ENCODE measurements around the gene ENOX1.

Gene ENOX1

GRCh38 chr13:43574605-43575004 lies 212.2 kb downstream of the ENOX1 start:
- DNase-seq (ENCODE audit: extremely low spot score), result no peak
- TF ChIP-seq SP1 (IDR thresholded peaks at IDR 0.05) (no peak), BHLHE40 (IDR thresholded peaks at IDR 0.05; ENCODE audit: borderline replicate concordance) (no peak), ZNF384 (IDR thresholded peaks at IDR 0.05) (no peak), ARNT (IDR thresholded peaks at IDR 0.05) (no peak), FOXK2 (IDR thresholded peaks at IDR 0.05) (no peak), L3MBTL2 (conservative IDR thresholded peaks at IDR 0.05) (no peak), SUZ12 (IDR thresholded peaks at IDR 0.05) (no peak), ELF4 (IDR thresholded peaks at IDR 0.05) (no peak), FOXA1 (IDR thresholded peaks at IDR 0.05) (no peak), LEF1 (IDR thresholded peaks at IDR 0.05; ENCODE audit: borderline replicate concordance) (no peak), NFRKB (IDR thresholded peaks at IDR 0.05) (no peak)
- TF ChIP-seq, protein P1, sequence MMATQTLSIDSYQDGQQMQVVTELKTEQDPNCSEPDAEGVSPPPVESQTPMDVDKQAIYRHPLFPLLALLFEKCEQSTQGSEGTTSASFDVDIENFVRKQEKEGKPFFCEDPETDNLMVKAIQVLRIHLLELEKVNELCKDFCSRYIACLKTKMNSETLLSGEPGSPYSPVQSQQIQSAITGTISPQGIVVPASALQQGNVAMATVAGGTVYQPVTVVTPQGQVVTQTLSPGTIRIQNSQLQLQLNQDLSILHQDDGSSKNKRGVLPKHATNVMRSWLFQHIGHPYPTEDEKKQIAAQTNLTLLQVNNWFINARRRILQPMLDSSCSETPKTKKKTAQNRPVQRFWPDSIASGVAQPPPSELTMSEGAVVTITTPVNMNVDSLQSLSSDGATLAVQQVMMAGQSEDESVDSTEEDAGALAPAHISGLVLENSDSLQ (IDR thresholded peaks at IDR 0.05), result no peak
- ChIA-PET CTCF (no interaction called here), POLR2A (no interaction called here)

- TF ChIP-seq L3MBTL2 (conservative IDR thresholded peaks at IDR 0.05), result no peak
- TF ChIP-seq BHLHE40 (IDR thresholded peaks at IDR 0.05; ENCODE audit: borderline replicate concordance), result no peak
- no peak for TF ChIP-seq LEF1 (IDR thresholded peaks at IDR 0.05; ENCODE audit: borderline replicate concordance)
- TF ChIP-seq CTBP1 (IDR thresholded peaks at IDR 0.05; ENCODE audit: borderline replicate concordance), result no peak
- no peak for TF ChIP-seq ELF4 (IDR thresholded peaks at IDR 0.05)
- no peak for TF ChIP-seq FOXA1 (IDR thresholded peaks at IDR 0.05)
- CTCF ChIA-PET, result no interaction called here
- DNase-seq (ENCODE audit: extremely low spot score), result no peak
- POLR2A ChIA-PET, result no interaction called here
Measured at GRCh38 chr13:43573802-43574514, 212.8 kb downstream of the ENOX1 start.

- ChIA-PET POLR2A (no interaction called here), CTCF (no interaction called here)
- DNase-seq (ENCODE audit: extremely low spot score), result no peak
- TF ChIP-seq SP1 (IDR thresholded peaks at IDR 0.05) (no peak), SUZ12 (IDR thresholded peaks at IDR 0.05) (no peak), ZNF384 (IDR thresholded peaks at IDR 0.05) (no peak), HDGF (IDR thresholded peaks at IDR 0.05; ENCODE audit: borderline replicate concordance) (no peak), FOXA1 (IDR thresholded peaks at IDR 0.05) (no peak)
Measured at GRCh38 chr13:43573361-43573740, 213.4 kb downstream of the ENOX1 start.

DNA sequence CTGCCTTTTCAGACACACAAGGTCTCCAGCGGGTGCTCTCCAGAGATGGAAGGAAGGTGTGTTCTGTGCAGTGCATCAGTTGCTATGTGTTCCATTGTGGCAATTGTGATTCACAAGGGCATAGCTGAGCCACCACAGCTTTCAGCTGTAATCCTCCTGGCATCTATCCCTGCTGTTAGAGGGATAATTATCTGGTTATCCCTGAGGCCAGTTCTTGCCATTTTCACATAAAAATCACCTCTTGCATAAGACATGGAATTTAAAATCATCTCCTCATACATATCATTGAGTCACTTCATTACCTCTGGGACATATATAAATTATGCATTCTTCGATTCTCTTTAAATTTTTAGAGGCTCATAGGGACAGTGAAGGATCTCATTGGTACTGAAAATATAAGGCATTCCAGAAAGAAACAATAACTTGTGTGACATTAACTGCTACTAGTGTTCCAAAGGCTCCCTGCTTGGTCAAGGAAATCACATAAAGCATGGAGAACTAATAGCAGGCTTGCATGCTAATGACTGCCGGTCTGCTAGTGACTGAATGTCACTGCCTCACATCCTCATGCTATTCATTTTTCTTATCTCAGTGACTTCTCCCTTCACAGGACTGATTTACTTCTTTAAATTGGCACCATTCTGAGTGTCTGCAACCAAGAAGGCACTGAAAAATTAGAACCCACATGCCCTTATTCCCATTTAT lies 214.0 kb downstream of the ENOX1 start:
- no peak for DNase-seq (ENCODE audit: extremely low spot score)
- TF ChIP-seq NFRKB (IDR thresholded peaks at IDR 0.05) (no peak), SP1 (IDR thresholded peaks at IDR 0.05) (no peak), HDGF (IDR thresholded peaks at IDR 0.05; ENCODE audit: borderline replicate concordance) (no peak), BHLHE40 (IDR thresholded peaks at IDR 0.05; ENCODE audit: borderline replicate concordance) (no peak), SUZ12 (IDR thresholded peaks at IDR 0.05) (no peak), ELF4 (IDR thresholded peaks at IDR 0.05) (no peak), LEF1 (IDR thresholded peaks at IDR 0.05; ENCODE audit: borderline replicate concordance) (no peak), TARDBP (IDR thresholded peaks at IDR 0.05) (no peak), FOXA1 (IDR thresholded peaks at IDR 0.05) (no peak), ARNT (IDR thresholded peaks at IDR 0.05) (no peak), L3MBTL2 (conservative IDR thresholded peaks at IDR 0.05) (no peak)
- TF ChIP-seq, protein P1 (IDR thresholded peaks at IDR 0.05), result no peak
- POLR2A ChIA-PET, result no interaction called here
- CTCF ChIA-PET, result no interaction called here

DNA sequence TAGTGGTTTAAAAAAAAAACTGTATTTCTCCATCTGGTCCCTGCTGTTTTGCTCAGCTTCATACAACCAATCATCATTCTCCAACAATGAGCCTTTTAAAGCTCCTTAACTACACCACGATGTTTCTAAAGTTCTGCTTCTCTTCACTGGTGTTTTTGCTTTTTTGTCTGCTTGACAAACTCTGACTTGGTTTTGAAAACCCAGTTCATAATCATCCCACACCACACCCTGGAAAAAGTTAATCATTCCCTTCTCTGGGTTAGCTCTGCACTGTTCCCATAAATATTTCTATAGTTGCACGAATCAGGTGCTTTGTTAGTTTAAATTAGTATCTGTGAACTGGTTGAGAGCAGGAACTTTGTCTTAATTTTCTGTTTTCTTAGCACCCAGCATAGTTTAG lies 217.1 kb downstream of the ENOX1 start:
- ChIA-PET CTCF (no interaction called here), POLR2A (no interaction called here)
- no peak for TF ChIP-seq HDGF (IDR thresholded peaks at IDR 0.05; ENCODE audit: borderline replicate concordance)
- TF ChIP-seq SUZ12 (IDR thresholded peaks at IDR 0.05), result no peak
- TF ChIP-seq, protein P1 (IDR thresholded peaks at IDR 0.05), result no peak
- no peak for TF ChIP-seq L3MBTL2 (conservative IDR thresholded peaks at IDR 0.05)
- no peak for TF ChIP-seq LEF1 (IDR thresholded peaks at IDR 0.05; ENCODE audit: borderline replicate concordance)
- no peak for TF ChIP-seq BHLHE40 (IDR thresholded peaks at IDR 0.05; ENCODE audit: borderline replicate concordance)
- TF ChIP-seq ZNF384 (IDR thresholded peaks at IDR 0.05), result no peak
- no peak for TF ChIP-seq FOXK2 (IDR thresholded peaks at IDR 0.05)
- DNase-seq (ENCODE audit: extremely low spot score), result no peak

DNA sequence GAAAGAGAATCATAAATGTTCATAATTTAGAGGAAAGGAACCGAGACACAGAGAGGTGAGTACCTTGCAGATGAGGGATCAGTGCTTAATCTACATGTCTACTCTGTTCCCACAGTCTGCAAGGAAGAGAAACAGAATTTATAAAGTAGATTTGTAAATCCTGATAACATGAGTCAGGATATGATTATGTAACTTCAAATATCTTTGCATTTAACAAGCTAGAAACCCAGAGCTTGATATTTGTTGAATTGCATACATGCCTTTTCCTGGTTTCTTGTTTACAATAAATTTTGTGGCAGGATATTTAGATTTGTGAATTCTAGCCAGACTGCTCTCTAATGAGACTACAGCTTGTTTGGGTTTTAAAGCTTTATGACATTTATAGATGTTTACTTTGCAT lies 219.2 kb downstream of the ENOX1 start:
- CTCF ChIA-PET, result no interaction called here
- POLR2A ChIA-PET, result no interaction called here
- DNase-seq (ENCODE audit: extremely low spot score), result no peak
- no peak for TF ChIP-seq HDGF (IDR thresholded peaks at IDR 0.05; ENCODE audit: borderline replicate concordance)
- no peak for TF ChIP-seq NFRKB (IDR thresholded peaks at IDR 0.05)
- no peak for TF ChIP-seq SUZ12 (IDR thresholded peaks at IDR 0.05)
- no peak for TF ChIP-seq FOXM1 (IDR thresholded peaks at IDR 0.05; ENCODE audit: borderline replicate concordance)
- no peak for TF ChIP-seq TARDBP (IDR thresholded peaks at IDR 0.05)
- TF ChIP-seq L3MBTL2 (conservative IDR thresholded peaks at IDR 0.05), result no peak
- no peak for TF ChIP-seq FOXA1 (IDR thresholded peaks at IDR 0.05)
- TF ChIP-seq SP1 (IDR thresholded peaks at IDR 0.05), result no peak
